ENCODE measurements around the gene SPATA33. TPM values are rescaled to one million over a fixed set of nuclear protein-coding genes. Genes with fewer than 3 reads are reported as not detected.

SPATA33 gene
- total RNA-seq (2022; extraction: Qiagen RNA extraction), result 14.0 to 17.3 TPM (median 16.6 TPM) in 5 replicates

DNA sequence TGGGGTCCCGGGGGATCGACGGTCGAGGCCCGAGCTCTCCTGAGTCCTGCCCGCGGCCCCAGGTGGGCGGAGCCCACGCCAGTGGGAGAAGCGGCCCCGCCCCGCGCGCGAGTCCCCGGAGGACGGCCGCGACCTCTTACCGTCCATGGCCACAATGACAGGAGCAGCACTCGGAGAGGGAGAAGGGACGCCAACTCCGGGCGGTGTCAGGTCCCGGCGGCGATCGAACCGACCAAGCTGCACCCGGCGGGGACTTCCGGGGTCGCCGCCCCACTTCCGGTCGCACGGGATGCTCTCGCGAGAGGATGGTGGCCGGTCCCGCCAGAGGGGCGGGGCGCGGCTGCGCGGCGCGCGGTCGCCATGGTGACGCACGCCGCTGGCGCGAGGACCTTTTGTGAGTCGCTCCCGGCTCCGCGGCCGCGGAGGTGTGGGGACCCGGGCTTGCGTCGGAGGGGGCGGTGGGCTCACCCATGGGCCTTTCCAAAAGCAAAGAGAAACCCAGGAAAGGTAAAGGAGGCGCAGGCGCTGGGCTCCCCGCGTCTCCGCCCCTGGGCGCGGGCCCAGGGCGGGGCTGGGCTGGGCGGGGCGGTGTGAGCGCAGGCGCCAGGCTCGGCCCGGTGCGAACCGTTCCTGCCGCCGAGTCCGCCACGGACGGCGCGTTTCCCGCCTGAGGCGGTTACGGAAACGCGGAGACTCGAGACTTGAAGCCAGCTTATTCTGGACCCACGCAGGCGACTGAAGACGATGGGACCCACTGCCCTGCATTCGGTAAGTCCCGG, at the start of gene SPATA33, which contains the start of gene CHMP1A:
SPATA33 (plus strand) TSS at position 395 of the 779 bp plus-strand sequence; CDS start at position 471, 76 bp downstream.
CHMP1A (minus strand) TSS at position 267 of the 779 bp plus-strand sequence; CDS start at position 147, 120 bp downstream.

DNA sequence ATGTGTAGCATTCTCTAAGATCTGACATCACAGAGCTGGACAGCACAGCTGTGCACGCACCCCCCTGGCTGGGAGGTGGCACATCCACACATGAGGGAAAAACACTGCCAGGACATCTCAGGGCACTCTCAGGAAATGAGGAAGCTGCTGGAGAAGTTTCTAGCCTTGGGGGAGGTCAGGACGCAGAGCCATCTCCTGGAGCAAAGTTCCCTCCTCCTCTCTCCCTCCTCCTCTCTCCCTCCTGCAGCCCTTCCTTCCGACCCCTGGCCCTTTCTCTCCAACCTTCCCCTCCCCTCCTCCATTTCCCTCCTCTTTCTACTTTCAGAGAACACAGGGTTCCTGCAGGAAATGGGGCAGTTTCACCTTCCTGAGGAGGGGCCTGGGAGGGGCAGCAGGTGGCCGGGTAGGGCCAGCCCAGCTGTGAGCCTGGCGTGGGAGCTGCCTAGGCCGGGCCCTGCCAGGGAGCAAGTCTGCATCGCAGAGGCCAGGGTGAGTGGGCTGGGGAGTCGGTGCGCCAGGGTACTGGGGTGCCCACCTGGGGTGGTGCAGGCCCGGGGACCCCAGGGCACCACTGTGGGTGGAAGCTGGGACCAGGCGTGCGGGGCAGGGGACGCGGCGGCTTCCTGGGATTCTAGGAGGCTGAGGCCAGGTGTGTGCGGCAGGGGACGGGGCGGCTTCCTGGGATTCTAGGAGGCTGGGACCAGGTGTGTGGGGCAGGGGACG, 44.2 kb upstream of the SPATA33 start, which contains the start of gene DPEP1:
DPEP1 (plus strand) TSS at position 412 of the 723 bp plus-strand sequence. CDS start 16,769 bp downstream, outside the sequence.

DNA sequence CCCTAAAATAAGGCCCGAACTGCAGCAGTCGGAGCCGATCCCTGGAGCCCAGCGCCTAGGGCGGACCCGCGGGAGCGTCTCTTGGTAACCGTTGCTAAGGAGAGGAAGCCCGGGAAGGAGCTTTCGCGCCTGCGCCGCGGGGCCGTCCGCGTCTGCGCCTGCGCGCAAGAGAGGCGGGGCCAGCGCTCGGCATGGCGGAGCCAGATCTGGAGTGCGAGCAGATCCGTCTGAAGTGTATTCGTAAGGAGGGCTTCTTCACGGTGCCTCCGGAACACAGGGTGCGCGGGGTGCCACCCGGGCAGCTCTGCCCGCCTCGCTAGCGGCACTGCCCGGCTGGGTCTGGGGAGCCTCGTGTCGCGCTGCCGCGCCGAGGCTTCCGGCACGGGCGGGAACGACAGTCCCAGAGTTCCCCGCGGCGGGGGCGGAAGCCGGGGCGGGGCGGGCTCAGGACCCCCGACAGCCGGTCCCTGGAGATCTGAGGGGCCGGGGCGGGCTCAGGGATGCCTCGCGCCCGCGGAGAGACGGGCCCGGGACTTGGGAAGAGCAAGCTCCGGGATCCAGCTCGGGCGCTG, 29.0 kb downstream of the SPATA33 start, which contains the start of gene CDK10:
CDK10 (plus strand) TSS at position 170 of the 572 bp plus-strand sequence; CDS start at position 192, 22 bp downstream.

DNA sequence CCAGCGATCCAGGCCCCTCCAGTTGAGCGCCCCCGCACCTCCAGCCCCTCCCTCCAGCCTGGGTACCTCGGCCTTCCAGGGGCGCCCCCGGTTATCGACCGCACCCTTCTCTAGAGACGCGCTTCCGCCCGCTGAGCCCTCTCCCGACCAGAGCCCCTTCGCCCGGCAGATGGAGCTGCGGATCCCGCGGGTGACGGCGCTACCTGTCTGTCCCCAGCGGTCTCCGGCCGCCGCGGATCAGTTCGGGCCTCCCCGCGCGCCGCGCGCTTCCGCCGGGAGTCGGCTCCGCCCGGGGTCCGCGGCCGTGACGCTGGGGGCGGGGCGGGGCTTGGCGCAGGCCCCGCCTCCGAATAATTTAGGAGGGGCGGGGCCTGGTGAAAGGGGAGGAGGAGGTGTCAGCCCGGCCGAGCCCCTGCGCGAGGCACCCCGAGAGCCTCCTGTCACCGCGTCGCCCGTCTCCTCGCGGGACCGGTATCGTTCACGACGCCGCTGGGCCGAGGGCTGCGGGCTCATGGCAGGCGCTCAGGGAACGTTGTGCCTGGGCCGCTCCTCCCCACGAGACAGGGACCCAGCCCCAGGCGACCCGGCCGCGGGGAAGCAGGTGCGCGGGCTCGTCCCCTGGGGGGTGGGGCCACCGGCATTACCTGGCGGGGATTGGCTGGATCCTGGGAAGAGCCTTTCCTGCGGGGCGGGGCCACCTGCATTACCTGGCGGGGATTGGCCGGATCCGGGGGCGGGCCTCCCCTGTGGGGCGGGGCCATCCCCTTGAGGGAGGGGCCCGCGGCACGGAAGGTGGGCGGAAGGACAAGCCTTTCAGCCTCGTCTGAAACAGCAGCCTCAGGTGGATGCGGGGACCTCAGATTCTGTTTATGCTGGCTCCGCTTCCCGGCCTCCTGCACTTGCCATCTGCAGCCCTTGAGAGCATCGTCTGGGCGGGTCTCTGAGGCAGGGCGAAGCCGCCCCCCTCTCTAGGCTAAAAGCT, 44.1 kb downstream of the SPATA33 start, which contains the start of gene SPATA2L:
SPATA2L (minus strand) TSS at position 281 of the 982 bp plus-strand sequence. CDS start 473 bp downstream, outside the sequence.

Other genes starting within 250 kb of the SPATA33 start
- gene ANKRD11, start 167.3 kb upstream of the SPATA33 start, total RNA-seq (2022; extraction: Qiagen RNA extraction), result 79.9 to 138 TPM (median 130 TPM) in 5 replicates
- 82.1 to 121 TPM (median 111 TPM) in 5 replicates for gene SPG7, start 149.4 kb upstream of the SPATA33 start, total RNA-seq (2022; extraction: Qiagen RNA extraction)
- gene RPL13, start 97.2 kb upstream of the SPATA33 start, total RNA-seq (2022; extraction: Qiagen RNA extraction), result 3,464 to 4,166 TPM (median 4,079 TPM) in 5 replicates
- 53.4 to 85.8 TPM (median 69.6 TPM) in 5 replicates for gene CPNE7, start 82.1 kb upstream of the SPATA33 start, total RNA-seq (2022; extraction: Qiagen RNA extraction)
- 0.79 to 1.6 TPM (median 1.4 TPM) in 5 replicates for gene DPEP1, start 44.2 kb upstream of the SPATA33 start, total RNA-seq (2022; extraction: Qiagen RNA extraction)
- gene CHMP1A, start 128 bp upstream of the SPATA33 start, total RNA-seq (2022; extraction: Qiagen RNA extraction), result 83.6 to 97.9 TPM (median 94.7 TPM) in 5 replicates
- 22.1 to 36.2 TPM (median 33.9 TPM) in 5 replicates for gene CDK10, start 28.9 kb downstream of the SPATA33 start, total RNA-seq (2022; extraction: Qiagen RNA extraction)
- 9.5 to 11.6 TPM (median 10.2 TPM) in 5 replicates for gene SPATA2L, start 43.9 kb downstream of the SPATA33 start, total RNA-seq (2022; extraction: Qiagen RNA extraction)
- gene VPS9D1, start 63.1 kb downstream of the SPATA33 start, total RNA-seq (2022; extraction: Qiagen RNA extraction), result 3.6 to 5.6 TPM (median 4.5 TPM) in 5 replicates
- 12.5 to 19.7 TPM (median 19.2 TPM) in 5 replicates for gene ZNF276, start 63.7 kb downstream of the SPATA33 start, total RNA-seq (2022; extraction: Qiagen RNA extraction)
- gene FANCA, start 158.8 kb downstream of the SPATA33 start, total RNA-seq (2022; extraction: Qiagen RNA extraction), result 20.8 to 36.4 TPM (median 30.7 TPM) in 5 replicates
- 4.1 to 7.7 TPM (median 7.4 TPM) in 5 replicates for gene SPIRE2, start 170.6 kb downstream of the SPATA33 start, total RNA-seq (2022; extraction: Qiagen RNA extraction)
- 49.6 to 74.3 TPM (median 72.1 TPM) in 5 replicates for gene TCF25, start 215.8 kb downstream of the SPATA33 start, total RNA-seq (2022; extraction: Qiagen RNA extraction)

All from A549 treated with dexamethasone at 1 μM for 4 hours (cell line).